Effector CD4-positive, alpha-beta T cell (primary cell): ENCODE measurements around the gene URM1.

ENCODE experiments used
- DNase-seq: peaks from one replicate; pipeline ENCODE4 v3.0.0-alpha.2; 2020

Gene URM1

GRCh38 chr9:128388150-128388549 lies 17.0 kb downstream of the URM1 start:
- no peak for DNase-seq

GRCh38 chr9:128389395-128390149 lies 18.4 kb downstream of the URM1 start:
- no peak for DNase-seq

GRCh38 chr9:128390150-128390812 lies 19.1 kb downstream of the URM1 start:
- DNase-seq = no peak

- no peak for DNase-seq
Observed at GRCh38 chr9:128390813-128391711, 19.9 kb downstream of the URM1 start.

- no peak for DNase-seq
Observed at GRCh38 chr9:128391956-128392301, 20.8 kb downstream of the URM1 start.

GRCh38 chr9:128392302-128393144 lies 21.3 kb downstream of the URM1 start:
- DNase-seq = no peak

- DNase-seq = no peak
Observed at GRCh38 chr9:128393145-128393775, 22.1 kb downstream of the URM1 start.

GRCh38 chr9:128393970-128394369 lies 22.8 kb downstream of the URM1 start:
- no peak for DNase-seq

GRCh38 chr9:128394379-128395168 lies 23.4 kb downstream of the URM1 start:
- no peak for DNase-seq

GRCh38 chr9:128396970-128397613 lies 25.9 kb downstream of the URM1 start:
- no peak for DNase-seq

- DNase-seq = no peak
Observed at GRCh38 chr9:128397831-128398230, 26.7 kb downstream of the URM1 start.

- no peak for DNase-seq
Observed at GRCh38 chr9:128399861-128400260, 28.7 kb downstream of the URM1 start.

- DNase-seq = no peak
Observed at GRCh38 chr9:128404560-128404959, 33.4 kb downstream of the URM1 start.

GRCh38 chr9:128405077-128405779 lies 34.1 kb downstream of the URM1 start:
- no peak for DNase-seq

GRCh38 chr9:128405780-128406171 lies 34.6 kb downstream of the URM1 start:
- DNase-seq = no peak

GRCh38 chr9:128406848-128407391 lies 35.7 kb downstream of the URM1 start:
- no peak for DNase-seq

- DNase-seq = no peak
Observed at GRCh38 chr9:128408963-128409431, 37.8 kb downstream of the URM1 start.

- no peak for DNase-seq
Observed at GRCh38 chr9:128409450-128409849, 38.3 kb downstream of the URM1 start.

GRCh38 chr9:128409978-128410377 lies 38.8 kb downstream of the URM1 start:
- DNase-seq = no peak
